Heart right ventricle (tissue), 16 donors: ENCODE results near the gene NIT2. TPM values are rescaled to one million over a fixed set of nuclear protein-coding genes. Genes with fewer than 3 reads are reported as not detected.
"Not testable (repeated sequence)": the region's sequence is repeated elsewhere in the genome, so short reads cannot be mapped to it uniquely, and the experiment has no call there.

Source experiments
- ATAC-seq, 8 donors: fragments of 200-7000 bp; cut with Tn5 transposase; one replicate each; pipeline ENCODE4 v1.9.1; 2020; ENCODE audit warnings: mild to moderate bottlenecking in 8 of 8, moderate library complexity in 8 of 8, moderate number of reproducible peaks in 1 of 8
- DNase-seq, 2 donors: peaks; one replicate each; pipeline ENCODE4 v3.0.0-alpha.2; 2020
- H3K27ac ChIP-seq, 10 donors: fragments of 200-600 bp; sonication (generic) in 2 of 10; one replicate each; pipeline versions ENCODE4 v1.5.0 to v1.8.0; 2020 to 2022; ENCODE audit warnings: mild to moderate bottlenecking in 3 of 10
- H3K27me3 ChIP-seq, 7 donors: fragments of 200-600 bp; one replicate each; pipeline ENCODE4 v1.8.0; 2021 to 2022; ENCODE audit warnings: mild to moderate bottlenecking in 2 of 7
- H3K36me3 ChIP-seq, 9 donors: fragments of 200-600 bp; sonication (generic) in 1 of 9; one replicate each; pipeline versions ENCODE4 v1.5.0 to v1.8.0; 2020 to 2022; ENCODE audit warnings: mild to moderate bottlenecking in 2 of 9
- H3K4me1 ChIP-seq, 9 donors: fragments of 200-600 bp; sonication (generic) in 1 of 9; one replicate each; pipeline versions ENCODE4 v1.5.0 to v1.8.0; 2020 to 2022; ENCODE audit warnings: mild to moderate bottlenecking in 4 of 9
- H3K4me3 ChIP-seq, 10 donors: fragments of 200-600 bp; sonication (generic) in 2 of 10; one replicate each; pipeline versions ENCODE4 v1.5.0 to v1.8.0; 2020 to 2022; ENCODE audit warnings: mild to moderate bottlenecking in 7 of 10, moderate library complexity in 2 of 10
- H3K9me3 ChIP-seq, 11 donors: fragments of 200-600 bp in 10 of 11; sonication (generic) in 2 of 11; one replicate each; pipeline versions ENCODE4 v1.5.0 to v1.8.0; 2013 to 2022; ENCODE audit warnings: mild to moderate bottlenecking in 2 of 11, control low read depth in 1 of 11, moderate library complexity in 1 of 11
- CTCF ChIP-seq, 9 donors: fragments of 200-600 bp; sonication (generic) in 2 of 9; IDR thresholded peaks; one replicate each; pipeline versions ENCODE4 v1.5.0 to v1.8.0; 2021 to 2022; ENCODE audit warnings: antibody characterized with exemption in 9 of 9, mild to moderate bottlenecking in 5 of 9, moderate library complexity in 1 of 9
- WGBS, 2 donors: extraction: QIAGEN DNeasy Blood & Tissue Kit; methylation state at CpG; one replicate each; pipeline ENCODE4 v1.1.7; 2013; ENCODE audit warnings: inconsistent platforms in 1 of 2; 5-methylcytosine and 5-hydroxymethylcytosine counted together
- intact Hi-C, 10 donors: fragments of 100-400 bp; cut with DNase I; formaldehyde crosslinking; loops; one replicate each; pipeline versions ENCODE4 v1.11.1 to v1.14.2; 2022
- polyA plus RNA-seq, 2 donors: library from polyadenylated mRNA; stranded (reverse); fragments of 200-250 nt; gene quantifications; one replicate each; pipeline ENCODE4 v1.2.3, GENCODE V29; 2013
- total RNA-seq, 10 donors: library from RNA; stranded (reverse); fragmentation: NEBNext Ultra II Directional in 3 of 10; extraction: Animal tissue kit (Norgen Biotek cat#: 25700) in 3 of 10; gene quantifications; one replicate each; pipeline versions ENCODE4 v1.2.1 to v1.2.4, GENCODE V29; 2021 to 2023
- donor health status: Arrhythmogenic right ventricular cardiomyopathy.
- donor health status: ischemic (EF 13 %, LVEDD 7.1; RV severe dilation, severe dysfunction).
- donor health status: healthy with polysubstance abuse.
- donor health status: DM: no; HTN: yes; CAD: no.
- donor health status: DM: no; HTN: no; CAD: no.
- donor health status: ischemic (EF 25% LVEDD 6.9; RV normal size, moderate dysfunction).
- donor health status: ischemic (EF 25% LVEDD 5.7; RV mildly dilated, moderate dysfunction).
- donor health status: healthy.
- donor health status: DM: yes; HTN: yes; CAD: no.
- donor health status: Ischemic cardiomyopathy.
- donor health status: ischemic (EF 35%, LVEDD 5.7; RV mildly dilated, moderate dysfunction).
- donor health status: nonischemic (EF 11% LVEDD 7.7; RV severe dilation, severe dysfunction).
- donor health status: DM: yes; HTN: yes; CAD: no.
- donor health status: PGD.
- donor health status: ischemic (EF 29% LVEDD 5.4; RV normal size, mild dysfunction).
- donor health status: nonischemic (EF 23%, LVEDD 6.1; RV moderate dilation, normal function).

Gene NIT2
- total and polyA plus RNA-seq, 12 donors: 14.7 to 56.7 (median 44.0) TPM

GRCh38 chr3:100331660-100332059, 2.9 kb upstream of the NIT2 start:
- DNase-seq (no peak), ATAC-seq (no peak)
- Histone ChIP-seq H3K9me3 (peaks cover 0 to 5% (median 0%) of the 10 kb centered on the region in 11 donors), H3K27ac (no peak overlapping the region), H3K27me3 (no peaks in the 10 kb centered on the region), H3K4me3 (no peak overlapping the region), H3K36me3 (peaks cover 0 to 18% (median 0%) of the 10 kb centered on the region in 9 donors), H3K4me1 (peaks cover 0 to 21% (median 6%) of the 10 kb centered on the region in 9 donors)
- no peak for TF ChIP-seq CTCF (IDR thresholded peaks at IDR 0.05)
- 94 to 95% methylated on average over 4 of the region's 4 CpGs for WGBS, 2 donors
- intact Hi-C loops: loop anchor here in 2 of 10 donors (5.0 to 10.0 kb wide), 3 partner anchors 67 to 163 kb away; partner anchors contain the start of genes LNP1 (in 1 of the 2), TBC1D23 (in 1 of the 2), TMEM45A (in 1 of the 2) and TOMM70 (in 1 of the 2)

- Histone ChIP-seq H3K27ac (no peak overlapping the region), H3K4me3 (no peak overlapping the region), H3K9me3 (no peaks in the 10 kb centered on the region), H3K4me1 (peaks cover 0 to 21% (median 6%) of the 10 kb centered on the region in 9 donors), H3K36me3 (peaks cover 0 to 5% (median 0%) of the 10 kb centered on the region in 9 donors), H3K27me3 (no peaks in the 10 kb centered on the region)
- intact Hi-C loops: loop anchor here in 2 of 10 donors (5.0 to 10.0 kb wide), 3 partner anchors 68 to 162 kb away; partner anchors contain the start of genes LNP1 (in 1 of the 2), TBC1D23 (in 1 of the 2), TMEM45A (in 1 of the 2) and TOMM70 (in 1 of the 2)
- no peak for ATAC-seq
- no peak for TF ChIP-seq CTCF (IDR thresholded peaks at IDR 0.05)
- DNase-seq: no peak
These were observed 1.5 kb upstream of the NIT2 start for GRCh38 chr3:100333051-100333450.

- ATAC-seq (peak in 7 of 8 donors; percentile 7 to 34 (median 18)), DNase-seq (no peak)
- no peak for TF ChIP-seq CTCF (IDR thresholded peaks at IDR 0.05)
- Histone ChIP-seq H3K9me3 (no peaks in the 10 kb centered on the region), H3K27ac (peak overlapping the region in 9 of 10 donors; percentile 68 to 94 (median 86)), H3K27me3 (no peaks in the 10 kb centered on the region), H3K4me3 (peak overlapping the region; percentile 46 to 85 (median 69)), H3K36me3 (peaks cover 0 to 4% (median 0%) of the 10 kb centered on the region in 9 donors), H3K4me1 (peaks cover 0 to 21% (median 6%) of the 10 kb centered on the region in 9 donors)
- intact Hi-C loops: loop anchor here in 2 of 10 donors (5.0 to 10.0 kb wide), 3 partner anchors 68 to 161 kb away; partner anchors contain the start of genes LNP1 (in 1 of the 2), TBC1D23 (in 1 of the 2), TMEM45A (in 1 of the 2) and TOMM70 (in 1 of the 2)
- 41% methylated on average over 14 of the region's 14 CpGs for WGBS, 2 donors
These were observed 528 bp upstream of the NIT2 start for GRCh38 chr3:100333970-100334487.

- Histone ChIP-seq H3K27ac (peak overlapping the region in 9 of 10 donors; percentile 68 to 94 (median 86)), H3K4me3 (peak overlapping the region in 9 of 10 donors; percentile 53 to 85 (median 69)), H3K4me1 (peaks cover 0 to 21% (median 6%) of the 10 kb centered on the region in 9 donors), H3K27me3 (no peaks in the 10 kb centered on the region), H3K36me3 (peaks cover 0 to 18% (median 4%) of the 10 kb centered on the region in 9 donors), H3K9me3 (no peaks in the 10 kb centered on the region)
- WGBS, 2 donors: 69 to 70% methylated on average over 14 of the region's 14 CpGs
- intact Hi-C loops: loop anchor here in 3 of 10 donors (5.0 to 10.0 kb wide), 3 partner anchors 67 to 159 kb away; partner anchors contain the start of genes LNP1 (in 1 of the 3), TBC1D23 (in 1 of the 3), TMEM45A (in 1 of the 3) and TOMM70 (in 1 of the 3)
- no peak for TF ChIP-seq CTCF (IDR thresholded peaks at IDR 0.05)
- DNase-seq (no peak), ATAC-seq (peak in 3 of 8 donors; percentile 7 to 28 (median 10))
These were observed 877 bp downstream of the NIT2 start for GRCh38 chr3:100335434-100335833.

- Histone ChIP-seq H3K36me3 (peaks cover 0 to 26% (median 12%) of the 10 kb centered on the region in 9 donors), H3K4me1 (peaks cover 0 to 21% (median 6%) of the 10 kb centered on the region in 9 donors), H3K27ac (peak overlapping the region in 5 of 10 donors; percentile 68 to 91 (median 83))
- 85 to 90% methylated on average over 9 to 10 of the region's 10 CpGs for WGBS, 2 donors
- ATAC-seq, H3K4me3 ChIP-seq, DNase-seq, H3K9me3 ChIP-seq, H3K27me3 ChIP-seq: not testable (repeated sequence)
- intact Hi-C loops: loop anchor here in 3 of 10 donors (5.0 to 10.0 kb wide), 3 partner anchors 66 to 159 kb away; partner anchors contain the start of genes LNP1 (in 1 of the 3), TBC1D23 (in 1 of the 3), TMEM45A (in 1 of the 3) and TOMM70 (in 1 of the 3)
These were observed 1.7 kb downstream of the NIT2 start for GRCh38 chr3:100336229-100336628.
